GM12873 (cell line): ENCODE data around the gene NINJ1.

Experiments used
- CTCF ChIP-seq: IDR thresholded peaks from 2 replicates; pipeline ENCODE4 v1.5.1; 2012; ENCODE audit warnings: low read depth, mild to moderate bottlenecking, moderate library complexity, low read length, control low read depth; ENCODE audit not compliant: insufficient read depth; ENCODE audit errors: missing control alignments

Gene NINJ1

GRCh38 chr9:93090091-93090655 lies 43.9 kb downstream of the NINJ1 start:
- no peak for TF ChIP-seq CTCF

GRCh38 chr9:93089481-93089991 lies 44.5 kb downstream of the NINJ1 start:
- TF ChIP-seq CTCF: no peak

GRCh38 chr9:93089024-93089423 lies 45.0 kb downstream of the NINJ1 start:
- TF ChIP-seq CTCF: no peak

GRCh38 chr9:93088656-93089015 lies 45.4 kb downstream of the NINJ1 start:
- no peak for TF ChIP-seq CTCF

- TF ChIP-seq CTCF: no peak
These were observed 45.9 kb downstream of the NINJ1 start for GRCh38 chr9:93087971-93088655.

- TF ChIP-seq CTCF: no peak
These were observed 47.4 kb downstream of the NINJ1 start for GRCh38 chr9:93086447-93087224.

GRCh38 chr9:93085676-93086075 lies 48.4 kb downstream of the NINJ1 start:
- no peak for TF ChIP-seq CTCF
